Gastroesophageal sphincter (tissue), 3 donors: ENCODE data around the gene IL4I1.

Source experiments
- POLR2AphosphoS5 ChIP-seq: sonication (generic); formaldehyde crosslinking; IDR thresholded peaks from one replicate; pipeline ENCODE4 v1.6.1; 2017; ENCODE audit warnings: antibody characterized with exemption
- TF ChIP-seq, protein P1 (sequence below), 4 experiments: fragments of 200-600 bp in 2 of 4; fragments of 450-650 bp in 2 of 4; sonication (generic) in 1 of 4; IDR thresholded peaks; one replicate each; pipeline ENCODE4 v1.5.1; 2017 to 2019; ENCODE audit warnings: antibody characterized with exemption in 4 of 4, mild to moderate bottlenecking in 2 of 4, moderate library complexity in 2 of 4

DNA sequence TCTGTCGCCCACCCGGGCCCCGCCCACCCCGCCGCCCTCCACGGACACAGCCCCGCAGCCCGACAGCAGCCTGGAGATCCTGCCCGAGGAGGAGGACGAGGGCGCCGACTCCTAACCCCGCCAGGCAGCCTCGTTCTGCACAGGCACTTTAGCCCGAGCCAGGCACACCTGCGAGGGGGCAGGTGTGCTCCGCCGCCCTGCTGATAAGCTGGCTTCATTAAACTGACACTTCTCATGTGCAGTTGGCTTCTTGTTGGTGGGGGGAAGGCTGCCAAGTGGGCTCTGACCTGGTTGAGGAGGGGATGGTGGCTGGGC, 8.2 kb downstream of the IL4I1 start:
- TF ChIP-seq, protein P1, sequence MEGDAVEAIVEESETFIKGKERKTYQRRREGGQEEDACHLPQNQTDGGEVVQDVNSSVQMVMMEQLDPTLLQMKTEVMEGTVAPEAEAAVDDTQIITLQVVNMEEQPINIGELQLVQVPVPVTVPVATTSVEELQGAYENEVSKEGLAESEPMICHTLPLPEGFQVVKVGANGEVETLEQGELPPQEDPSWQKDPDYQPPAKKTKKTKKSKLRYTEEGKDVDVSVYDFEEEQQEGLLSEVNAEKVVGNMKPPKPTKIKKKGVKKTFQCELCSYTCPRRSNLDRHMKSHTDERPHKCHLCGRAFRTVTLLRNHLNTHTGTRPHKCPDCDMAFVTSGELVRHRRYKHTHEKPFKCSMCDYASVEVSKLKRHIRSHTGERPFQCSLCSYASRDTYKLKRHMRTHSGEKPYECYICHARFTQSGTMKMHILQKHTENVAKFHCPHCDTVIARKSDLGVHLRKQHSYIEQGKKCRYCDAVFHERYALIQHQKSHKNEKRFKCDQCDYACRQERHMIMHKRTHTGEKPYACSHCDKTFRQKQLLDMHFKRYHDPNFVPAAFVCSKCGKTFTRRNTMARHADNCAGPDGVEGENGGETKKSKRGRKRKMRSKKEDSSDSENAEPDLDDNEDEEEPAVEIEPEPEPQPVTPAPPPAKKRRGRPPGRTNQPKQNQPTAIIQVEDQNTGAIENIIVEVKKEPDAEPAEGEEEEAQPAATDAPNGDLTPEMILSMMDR (IDR thresholded peaks at IDR 0.05), result no peak
- TF ChIP-seq POLR2AphosphoS5, result no peak
